Measurements from ENCODE around the gene CNIH2.
"Not testable (repeated sequence)": the region's sequence is repeated elsewhere in the genome, so short reads cannot be mapped to it uniquely, and the experiment has no call there.

The CNIH2 gene

GRCh38 chr11:66259956-66260355 lies 18.0 kb upstream of the CNIH2 start:
- no peak for DNase-seq

DNA sequence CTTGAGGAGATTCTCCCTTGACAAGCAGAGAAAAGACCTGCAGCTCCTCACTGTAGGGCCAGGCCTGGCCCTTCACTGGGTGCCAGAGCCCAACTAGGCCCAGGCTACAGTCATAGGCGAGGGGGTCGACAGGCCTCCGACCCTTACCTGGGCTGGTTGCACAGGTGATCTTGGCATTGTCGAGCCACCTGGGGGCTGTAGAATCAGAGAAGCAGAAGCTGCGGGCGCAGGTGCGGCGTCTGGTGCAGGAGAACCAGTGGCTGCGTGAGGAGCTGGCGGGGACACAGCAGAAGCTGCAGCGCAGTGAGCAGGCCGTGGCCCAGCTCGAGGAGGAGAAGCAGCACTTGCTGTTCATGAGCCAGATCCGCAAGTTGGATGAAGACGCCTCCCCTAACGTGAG lies 16.4 kb upstream of the CNIH2 start:
- DNase-seq, result no peak

DNA sequence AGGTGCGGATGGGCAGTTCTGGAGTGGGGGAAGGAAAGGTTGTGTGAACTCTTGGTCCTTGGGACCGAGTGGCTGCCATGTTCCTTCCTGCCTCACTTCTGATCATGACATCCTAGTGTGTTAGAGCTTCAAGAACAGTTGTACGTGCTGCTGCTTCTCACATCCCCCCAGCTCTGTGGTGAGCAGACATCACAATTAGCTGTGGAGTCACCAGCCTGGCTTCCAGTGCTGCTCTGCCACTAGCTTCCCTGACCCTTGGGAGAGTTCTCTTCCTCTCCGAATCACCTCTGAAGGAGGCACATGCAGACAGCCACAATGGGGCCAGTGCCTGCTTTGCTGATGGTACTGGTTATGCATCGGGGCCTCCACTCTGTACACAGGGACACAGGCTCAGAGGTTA lies 15.8 kb upstream of the CNIH2 start:
- DNase-seq, result no peak

GRCh38 chr11:66262696-66263095 lies 15.3 kb upstream of the CNIH2 start:
- DNase-seq, result no peak

GRCh38 chr11:66263231-66263630 lies 14.7 kb upstream of the CNIH2 start:
- no peak for DNase-seq

DNA sequence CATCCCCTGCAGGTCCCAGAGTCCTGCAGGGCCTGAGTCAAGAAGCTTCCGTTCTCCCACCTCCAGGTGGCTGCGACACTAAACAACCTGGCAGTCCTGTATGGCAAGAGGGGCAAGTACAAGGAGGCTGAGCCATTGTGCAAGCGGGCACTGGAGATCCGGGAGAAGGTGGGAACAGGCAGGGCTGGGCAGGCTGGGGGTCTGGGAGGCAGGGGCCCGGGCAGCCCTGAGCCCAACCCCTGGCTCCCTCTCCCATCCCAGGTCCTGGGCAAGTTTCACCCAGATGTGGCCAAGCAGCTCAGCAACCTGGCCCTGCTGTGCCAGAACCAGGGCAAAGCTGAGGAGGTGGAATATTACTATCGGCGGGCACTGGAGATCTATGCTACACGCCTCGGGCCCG lies 14.2 kb upstream of the CNIH2 start:
- DNase-seq, result no peak

DNA sequence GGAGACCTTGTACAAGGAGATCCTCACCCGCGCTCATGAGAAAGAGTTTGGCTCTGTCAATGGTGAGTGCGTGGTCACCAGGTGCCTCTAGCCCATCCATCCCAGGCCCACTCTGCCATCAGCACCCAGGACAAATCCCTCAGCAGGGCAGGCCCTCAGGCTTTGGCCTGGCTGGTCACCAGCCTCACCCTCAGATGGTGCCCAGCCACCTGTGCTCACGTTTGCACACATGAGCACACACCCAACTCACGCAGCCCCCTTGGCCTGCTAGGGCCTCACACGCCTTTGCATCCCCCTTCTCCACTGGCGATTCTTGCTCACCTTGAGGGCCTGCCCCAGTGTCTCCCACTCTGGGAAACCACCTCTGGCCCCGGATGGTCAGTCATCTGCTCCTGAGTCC lies 13.6 kb upstream of the CNIH2 start:
- no peak for DNase-seq

- DNase-seq, result no peak
Observed at GRCh38 chr11:66264914-66265313, 13.1 kb upstream of the CNIH2 start.

GRCh38 chr11:66265531-66266377 lies 12.2 kb upstream of the CNIH2 start:
- no peak for DNase-seq

DNA sequence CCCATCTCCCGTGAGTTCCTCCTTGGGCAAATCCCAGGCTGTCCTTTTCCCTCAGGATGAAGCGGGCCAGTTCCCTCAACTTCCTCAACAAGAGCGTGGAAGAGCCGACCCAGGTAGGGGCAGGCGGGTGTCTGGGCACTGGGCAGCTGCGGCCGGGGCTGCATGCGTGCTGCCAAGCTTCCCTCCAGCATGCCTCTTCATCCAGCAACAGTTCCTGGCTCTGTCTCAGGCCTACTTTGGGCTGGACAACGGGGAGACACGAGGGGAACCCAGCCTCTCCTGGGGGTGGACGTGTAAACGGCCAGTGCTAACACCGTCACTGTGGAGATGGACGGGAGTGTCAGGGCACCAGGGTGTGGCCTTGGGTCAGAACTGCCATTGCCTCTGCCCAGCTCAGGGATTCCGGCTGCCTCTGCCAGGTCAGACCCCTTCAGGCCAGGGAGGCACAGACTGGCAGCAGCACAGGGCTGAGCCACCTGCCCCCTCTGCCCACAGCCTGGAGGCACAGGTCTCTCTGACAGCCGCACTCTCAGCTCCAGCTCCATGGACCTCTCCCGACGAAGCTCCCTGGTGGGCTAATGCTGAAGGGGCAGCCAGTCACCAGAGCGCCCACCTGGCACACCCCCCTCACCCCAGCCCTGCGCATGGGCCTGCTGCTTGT lies 11.5 kb upstream of the CNIH2 start:
- DNase-seq, result no peak

- DNase-seq, result no peak
Observed at GRCh38 chr11:66267039-66267378, 11.0 kb upstream of the CNIH2 start.

- peak; percentile 71 for DNase-seq
Observed at GRCh38 chr11:66267379-66268243, 10.4 kb upstream of the CNIH2 start.

GRCh38 chr11:66268244-66268951 lies 9.6 kb upstream of the CNIH2 start, which contains the start of gene RAB1B:
TSS of gene RAB1B (plus strand) at chr11:66268639. CDS start at chr11:66268680, 41 bp downstream.
- peak; percentile 100 for DNase-seq

DNA sequence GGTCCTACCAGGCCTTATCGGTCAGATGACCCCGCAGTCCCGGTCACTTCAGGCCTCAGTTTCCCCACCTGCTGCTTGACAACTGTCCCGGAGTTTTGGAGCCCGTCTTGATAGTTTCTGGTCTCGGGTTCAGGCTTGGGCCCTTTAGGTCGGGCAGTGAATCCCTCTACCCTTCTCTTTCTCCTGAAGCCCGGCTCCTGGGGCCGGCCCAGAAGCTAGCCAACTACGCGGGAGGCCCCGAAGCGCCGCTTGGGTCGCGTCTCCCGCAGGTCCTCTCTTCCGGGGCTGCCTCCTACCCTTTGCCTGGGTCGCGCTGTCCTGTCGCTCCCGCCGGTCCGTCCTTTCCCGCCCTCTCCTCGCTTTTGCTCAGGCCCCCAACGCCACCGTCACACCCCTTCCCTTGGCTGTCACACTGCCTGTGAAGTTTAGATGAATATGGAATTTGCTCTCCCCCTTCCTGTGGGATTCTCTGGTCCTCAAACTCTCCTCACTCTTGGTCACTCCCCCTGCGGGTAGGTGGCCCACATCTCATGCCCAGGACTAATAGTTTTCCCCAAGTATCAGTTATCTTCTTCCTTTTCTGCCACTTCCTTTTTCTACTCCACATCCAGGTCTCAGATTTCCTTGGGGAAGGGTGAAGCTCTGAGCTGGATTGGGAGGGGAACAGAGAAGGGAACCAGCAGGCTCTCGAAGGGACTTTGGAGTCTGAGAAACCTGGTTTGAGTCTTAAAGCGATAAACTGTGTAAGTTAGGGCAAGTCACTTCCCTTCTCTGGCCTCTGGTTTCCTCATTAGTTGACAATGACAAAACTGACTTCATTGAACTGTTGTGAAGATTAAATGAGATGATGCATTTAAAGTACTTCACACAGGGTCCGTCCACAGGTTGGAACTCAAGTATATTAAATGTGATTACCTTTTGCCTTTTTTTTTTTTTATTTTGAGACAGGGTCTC lies 8.7 kb upstream of the CNIH2 start:
- no peak for DNase-seq

- no peak for DNase-seq
Observed at GRCh38 chr11:66271816-66272215, 6.2 kb upstream of the CNIH2 start.

- no peak for DNase-seq
Observed at GRCh38 chr11:66272596-66272995, 5.4 kb upstream of the CNIH2 start.

GRCh38 chr11:66274219-66274618 lies 3.8 kb upstream of the CNIH2 start:
- DNase-seq, result no peak

- DNase-seq, result no peak
Observed at GRCh38 chr11:66275396-66275795, 2.6 kb upstream of the CNIH2 start.

GRCh38 chr11:66275984-66276612 lies 1.9 kb upstream of the CNIH2 start:
- no peak for DNase-seq

DNA sequence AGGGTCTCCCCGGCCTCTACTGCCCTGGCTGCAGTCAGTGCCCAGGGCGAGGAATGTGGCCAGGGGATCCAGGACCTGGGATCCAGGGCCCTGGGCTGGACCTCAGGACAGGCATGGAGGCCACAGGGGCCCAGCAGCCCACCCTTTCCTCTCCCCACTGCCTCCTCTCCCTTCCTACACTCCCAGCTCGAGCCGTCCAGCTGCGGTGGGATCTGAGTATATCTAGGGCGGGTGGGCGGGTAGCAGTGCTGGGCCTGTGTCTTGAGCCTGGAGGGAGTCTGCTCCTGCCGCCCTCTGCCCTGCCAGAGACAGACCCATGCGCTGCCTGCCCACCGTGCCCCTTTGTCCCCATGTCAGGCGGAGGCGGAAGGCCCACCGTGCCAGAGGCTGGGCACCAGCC lies 1.4 kb upstream of the CNIH2 start:
- DNase-seq, result not testable (repeated sequence)

DNA sequence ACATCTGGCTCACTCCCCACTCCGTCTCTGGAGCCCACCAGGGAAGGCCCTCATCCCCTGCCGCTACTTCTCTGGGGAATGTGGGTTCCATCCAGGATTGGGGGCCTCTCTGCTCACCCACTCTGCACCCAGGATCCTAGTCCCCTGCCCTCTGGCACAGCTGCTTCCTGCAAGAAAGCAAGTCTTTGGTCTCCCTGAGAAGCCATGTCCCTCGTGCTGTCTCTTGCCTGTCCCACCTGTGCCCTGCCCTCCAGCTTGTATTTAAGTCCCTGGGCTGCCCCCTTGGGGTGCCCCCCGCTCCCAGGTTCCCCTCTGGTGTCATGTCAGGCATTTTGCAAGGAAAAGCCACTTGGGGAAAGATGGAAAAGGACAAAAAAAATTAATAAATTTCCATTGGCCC lies 911 bp upstream of the CNIH2 start:
- not testable (repeated sequence) for DNase-seq
